CD4-positive, alpha-beta T cell treated with Interleukin-6 for 4 hours (primary cell): Measurements from ENCODE around the gene ARL11.

Source experiments
- DNase-seq: peaks from one replicate; pipeline ENCODE4 v3.0.0-alpha.2; 2020; ENCODE audit warnings: mixed read lengths

The ARL11 gene

GRCh38 chr13:49615836-49616675 lies 12.3 kb upstream of the ARL11 start:
- DNase-seq = no peak

- no peak for DNase-seq
Observed at GRCh38 chr13:49616676-49617065, 11.6 kb upstream of the ARL11 start.

GRCh38 chr13:49620170-49620621 lies 8.1 kb upstream of the ARL11 start:
- no peak for DNase-seq

GRCh38 chr13:49622174-49622946 lies 5.9 kb upstream of the ARL11 start:
- DNase-seq = no peak

GRCh38 chr13:49624229-49624628 lies 4.1 kb upstream of the ARL11 start:
- DNase-seq = no peak

- no peak for DNase-seq
Observed at GRCh38 chr13:49625392-49626079, 2.8 kb upstream of the ARL11 start.

- no peak for DNase-seq
Observed at GRCh38 chr13:49629196-49629938, 1.1 kb downstream of the ARL11 start.

GRCh38 chr13:49629947-49630346 lies 1.6 kb downstream of the ARL11 start:
- no peak for DNase-seq

GRCh38 chr13:49630580-49630979 lies 2.3 kb downstream of the ARL11 start:
- no peak for DNase-seq

GRCh38 chr13:49632156-49632555 lies 3.8 kb downstream of the ARL11 start:
- no peak for DNase-seq

- no peak for DNase-seq
Observed at GRCh38 chr13:49633710-49634109, 5.4 kb downstream of the ARL11 start.

GRCh38 chr13:49635599-49636433 lies 7.5 kb downstream of the ARL11 start:
- DNase-seq = peak; percentile 47

- no peak for DNase-seq
Observed at GRCh38 chr13:49636705-49637104, 8.4 kb downstream of the ARL11 start.

GRCh38 chr13:49638030-49638743 lies 9.9 kb downstream of the ARL11 start:
- no peak for DNase-seq

GRCh38 chr13:49638744-49639072 lies 10.4 kb downstream of the ARL11 start:
- no peak for DNase-seq

- no peak for DNase-seq
Observed at GRCh38 chr13:49641801-49642291, 13.5 kb downstream of the ARL11 start.

GRCh38 chr13:49643035-49643646 lies 14.8 kb downstream of the ARL11 start:
- DNase-seq = no peak

GRCh38 chr13:49645451-49645850 lies 17.1 kb downstream of the ARL11 start:
- DNase-seq = peak; percentile 14

- DNase-seq = no peak
Observed at GRCh38 chr13:49646688-49647087, 18.4 kb downstream of the ARL11 start.

- no peak for DNase-seq
Observed at GRCh38 chr13:49649244-49649962, 21.1 kb downstream of the ARL11 start.
